Testis (tissue), 2 donors: Measurements from ENCODE around the gene RIPOR1.
"Not testable (repeated sequence)": the region's sequence is repeated elsewhere in the genome, so short reads cannot be mapped to it uniquely, and the experiment has no call there.

Experiments used
- POLR2A ChIP-seq: fragments of 450-650 bp; IDR thresholded peaks from one replicate; pipeline ENCODE4 v1.6.1; 2017; ENCODE audit warnings: antibody characterized with exemption, mild to moderate bottlenecking, moderate library complexity
- TF ChIP-seq, protein P1 (sequence below), 3 experiments: fragments of 450-650 bp in 2 of 3; fragments of 200-600 bp in 1 of 3; sonication (generic) in 1 of 3; IDR thresholded peaks; one replicate each; pipeline ENCODE4 v1.5.1; 2016 to 2019; ENCODE audit warnings: antibody characterized with exemption in 3 of 3, mild to moderate bottlenecking in 2 of 3, moderate library complexity in 1 of 3

DNA sequence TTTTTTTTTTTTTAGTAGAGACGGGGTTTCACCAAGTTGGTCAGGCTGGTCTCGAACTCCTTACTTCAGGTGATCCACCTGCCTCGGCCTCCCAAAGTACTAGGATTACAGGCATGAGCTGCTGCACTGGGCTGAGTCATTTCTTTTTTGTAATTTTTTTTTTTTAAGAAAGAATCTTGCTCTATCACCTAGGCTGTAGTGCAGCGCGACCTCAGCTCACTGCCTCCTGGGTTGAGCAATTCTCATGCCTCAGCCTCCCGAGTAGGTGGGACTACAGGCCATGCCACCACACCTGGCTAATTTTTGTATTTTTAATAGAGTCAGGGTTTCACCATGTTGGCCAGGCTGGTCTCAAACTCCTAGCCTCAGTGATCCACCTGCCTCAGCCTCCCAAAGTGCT lies 5.4 kb downstream of the RIPOR1 start:
- TF ChIP-seq POLR2A, result not testable (repeated sequence)
- TF ChIP-seq, protein P1, sequence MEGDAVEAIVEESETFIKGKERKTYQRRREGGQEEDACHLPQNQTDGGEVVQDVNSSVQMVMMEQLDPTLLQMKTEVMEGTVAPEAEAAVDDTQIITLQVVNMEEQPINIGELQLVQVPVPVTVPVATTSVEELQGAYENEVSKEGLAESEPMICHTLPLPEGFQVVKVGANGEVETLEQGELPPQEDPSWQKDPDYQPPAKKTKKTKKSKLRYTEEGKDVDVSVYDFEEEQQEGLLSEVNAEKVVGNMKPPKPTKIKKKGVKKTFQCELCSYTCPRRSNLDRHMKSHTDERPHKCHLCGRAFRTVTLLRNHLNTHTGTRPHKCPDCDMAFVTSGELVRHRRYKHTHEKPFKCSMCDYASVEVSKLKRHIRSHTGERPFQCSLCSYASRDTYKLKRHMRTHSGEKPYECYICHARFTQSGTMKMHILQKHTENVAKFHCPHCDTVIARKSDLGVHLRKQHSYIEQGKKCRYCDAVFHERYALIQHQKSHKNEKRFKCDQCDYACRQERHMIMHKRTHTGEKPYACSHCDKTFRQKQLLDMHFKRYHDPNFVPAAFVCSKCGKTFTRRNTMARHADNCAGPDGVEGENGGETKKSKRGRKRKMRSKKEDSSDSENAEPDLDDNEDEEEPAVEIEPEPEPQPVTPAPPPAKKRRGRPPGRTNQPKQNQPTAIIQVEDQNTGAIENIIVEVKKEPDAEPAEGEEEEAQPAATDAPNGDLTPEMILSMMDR (IDR thresholded peaks at IDR 0.05), result not testable (repeated sequence)
